ENCODE measurements around the gene TNFSF9.

TNFSF9 gene

GRCh38 chr19:6516018-6516658 is 14.7 kb upstream of the TNFSF9 start (continued):
- TF ChIP-seq REST (tag by site-specific recombination; IDR thresholded peaks at IDR 0.05) (no peak), ATF2 (tag by site-specific recombination; IDR thresholded peaks at IDR 0.05; ENCODE audit: low read depth) (no peak), ZNF157 (tag by site-specific recombination; IDR thresholded peaks at IDR 0.05) (no peak), ZNF830 (tag by site-specific recombination; IDR thresholded peaks at IDR 0.05; ENCODE audit: low read depth) (no peak), ZNF311 (tag by site-specific recombination; IDR thresholded peaks at IDR 0.05; ENCODE audit: borderline replicate concordance) (no peak), ZNF433 (tag by site-specific recombination; IDR thresholded peaks at IDR 0.05; ENCODE audit: low read depth) (no peak), ZNF707 (tag by site-specific recombination; IDR thresholded peaks at IDR 0.05) (no peak), ZFP41 (tag by site-specific recombination; IDR thresholded peaks at IDR 0.05; ENCODE audit: borderline replicate concordance) (no peak), ZNF335 (tag by site-specific recombination; conservative IDR thresholded peaks at IDR 0.05) (no peak), GLI2 (tag by site-specific recombination; IDR thresholded peaks at IDR 0.05; ENCODE audit: borderline replicate concordance, low read depth) (no peak), SP3 (tag by site-specific recombination; IDR thresholded peaks at IDR 0.05) (peak; percentile 95), ZNF585B (tag by site-specific recombination; IDR thresholded peaks at IDR 0.05) (no peak), SP2 (tag by site-specific recombination; IDR thresholded peaks at IDR 0.05) (peak; percentile 97), GLI4 (tag by site-specific recombination; IDR thresholded peaks at IDR 0.05) (no peak), PRDM4 (tag by site-specific recombination; IDR thresholded peaks at IDR 0.05) (no peak), ZNF514 (tag by site-specific recombination; IDR thresholded peaks at IDR 0.05) (no peak), ZNF221 (tag by site-specific recombination; IDR thresholded peaks at IDR 0.05; ENCODE audit: borderline replicate concordance) (no peak), PATZ1 (tag by site-specific recombination; IDR thresholded peaks at IDR 0.05) (peak; percentile 82), ZNF660 (tag by site-specific recombination; IDR thresholded peaks at IDR 0.05) (no peak), ZNF26 (tag by site-specific recombination; IDR thresholded peaks at IDR 0.05) (no peak), ZNF239 (tag by site-specific recombination; IDR thresholded peaks at IDR 0.05) (0 out of 2 replicates have a peak, but pooled peaks have one; percentile 5), ZNF677 (tag by site-specific recombination; IDR thresholded peaks at IDR 0.05) (no peak), ZNF670 (tag by site-specific recombination; IDR thresholded peaks at IDR 0.05; ENCODE audit: low read depth) (no peak), ZFP37 (tag by site-specific recombination; IDR thresholded peaks at IDR 0.05) (no peak), ZNF626 (tag by site-specific recombination; IDR thresholded peaks at IDR 0.05) (no peak), ZNF664 (tag by site-specific recombination; IDR thresholded peaks at IDR 0.05) (no peak), GFI1B (tag by site-specific recombination; IDR thresholded peaks at IDR 0.05) (no peak), KLF17 (tag by site-specific recombination; IDR thresholded peaks at IDR 0.05) (no peak)
